Kidney (tissue), 14 donors: ENCODE data around the gene HOXB8. TPM values are rescaled to one million over a fixed set of nuclear protein-coding genes. Genes with fewer than 3 reads are reported as not detected.

Experiments
- DNase-seq, 5 donors: peaks; one replicate each; pipeline ENCODE4 v3.0.0-alpha.2; 2013 to 2020
- FAIRE-seq: peaks from 2 replicates; lab custom pipeline; 2012; peaks lifted over from hg19 to GRCh38; lab: Jason Lieb, UNC
- H3K27ac ChIP-seq, 2 donors: one replicate each; pipeline ENCODE4 v1.7.0; 2013; ENCODE audit warnings: low read depth in 2 of 2, low read length in 2 of 2, inconsistent platforms in 1 of 2
- H3K27me3 ChIP-seq: one replicate; pipeline ENCODE4 v1.7.1; 2013; ENCODE audit warnings: low read length, inconsistent platforms; ENCODE audit not compliant: control insufficient read depth, insufficient read depth
- H3K36me3 ChIP-seq, 3 donors: one replicate each; pipeline versions ENCODE4 v1.7.0 to v1.7.1; 2013; ENCODE audit warnings: low read length in 3 of 3, control low read depth in 1 of 3, inconsistent platforms in 1 of 3; ENCODE audit not compliant: insufficient read depth in 3 of 3, control insufficient read depth in 2 of 3
- H3K4me1 ChIP-seq, 3 donors: one replicate each; pipeline versions ENCODE4 v1.7.0 to v1.7.1; 2013; ENCODE audit warnings: low read length in 3 of 3, inconsistent platforms in 1 of 3, low read depth in 1 of 3; ENCODE audit not compliant: control insufficient read depth in 2 of 3, insufficient read depth in 2 of 3
- H3K4me3 ChIP-seq, 3 donors: one replicate each; pipeline versions ENCODE4 v1.7.0 to v1.8.1; 2013; ENCODE audit warnings: low read length in 3 of 3, control low read depth in 1 of 3, inconsistent platforms in 1 of 3
- H3K9ac ChIP-seq, 3 donors: one replicate each; pipeline versions ENCODE4 v1.7.0 to v1.7.1; 2013; ENCODE audit warnings: low read length in 3 of 3, control low read depth in 1 of 3, inconsistent platforms in 1 of 3
- H3K9me3 ChIP-seq, 3 donors: one replicate each; pipeline versions ENCODE4 v1.7.0 to v1.7.1; 2013; ENCODE audit warnings: low read length in 3 of 3, control low read depth in 1 of 3, inconsistent platforms in 1 of 3; ENCODE audit not compliant: control insufficient read depth in 2 of 3, insufficient read depth in 1 of 3
- intact Hi-C: fragments of 100-400 bp; cut with DNase I; formaldehyde crosslinking; loops from one replicate; pipeline ENCODE4 v1.11.1; 2022
- polyA plus RNA-seq: library from polyadenylated mRNA; stranded (reverse); fragments of 350-450 nt; fragmentation: Illumina TruSeq; extraction: RNeasy Lipid Tissue Mini Kit (QIAGEN cat#74804); gene quantifications from one replicate; pipeline ENCODE4 v1.2.3, GENCODE V29; 2014; ENCODE audit warnings: low read depth, low replicate concordance; ENCODE audit not compliant: insufficient read depth
- total RNA-seq: library from RNA; stranded (reverse); fragmentation: NEBNext Ultra II Directional; extraction: Animal tissue kit (Norgen Biotek cat#: 25700); gene quantifications from one replicate; pipeline ENCODE4 v1.2.1, GENCODE V29; 2021
- TF ChIP-seq, protein P1 (sequence below): IDR thresholded peaks from 3 replicates; pipeline ENCODE4 v1.5.1; 2012; ENCODE audit warnings: mild to moderate bottlenecking, moderate library complexity, borderline replicate concordance; ENCODE audit not compliant: insufficient read depth; ENCODE audit errors: extremely low read depth
- donor health status: control.
- donor health status: control.
- donor health status: control.
- donor health status: control.
- donor health status: control.
- donor health status: DM: yes; HTN: yes; CAD: no.
- donor health status: Normal renal cell carcinoma (clear cell type).

Gene HOXB8
- total and polyA plus RNA-seq, 2 donors from 2014 or later = 19.3 to 48.7 TPM

DNA sequence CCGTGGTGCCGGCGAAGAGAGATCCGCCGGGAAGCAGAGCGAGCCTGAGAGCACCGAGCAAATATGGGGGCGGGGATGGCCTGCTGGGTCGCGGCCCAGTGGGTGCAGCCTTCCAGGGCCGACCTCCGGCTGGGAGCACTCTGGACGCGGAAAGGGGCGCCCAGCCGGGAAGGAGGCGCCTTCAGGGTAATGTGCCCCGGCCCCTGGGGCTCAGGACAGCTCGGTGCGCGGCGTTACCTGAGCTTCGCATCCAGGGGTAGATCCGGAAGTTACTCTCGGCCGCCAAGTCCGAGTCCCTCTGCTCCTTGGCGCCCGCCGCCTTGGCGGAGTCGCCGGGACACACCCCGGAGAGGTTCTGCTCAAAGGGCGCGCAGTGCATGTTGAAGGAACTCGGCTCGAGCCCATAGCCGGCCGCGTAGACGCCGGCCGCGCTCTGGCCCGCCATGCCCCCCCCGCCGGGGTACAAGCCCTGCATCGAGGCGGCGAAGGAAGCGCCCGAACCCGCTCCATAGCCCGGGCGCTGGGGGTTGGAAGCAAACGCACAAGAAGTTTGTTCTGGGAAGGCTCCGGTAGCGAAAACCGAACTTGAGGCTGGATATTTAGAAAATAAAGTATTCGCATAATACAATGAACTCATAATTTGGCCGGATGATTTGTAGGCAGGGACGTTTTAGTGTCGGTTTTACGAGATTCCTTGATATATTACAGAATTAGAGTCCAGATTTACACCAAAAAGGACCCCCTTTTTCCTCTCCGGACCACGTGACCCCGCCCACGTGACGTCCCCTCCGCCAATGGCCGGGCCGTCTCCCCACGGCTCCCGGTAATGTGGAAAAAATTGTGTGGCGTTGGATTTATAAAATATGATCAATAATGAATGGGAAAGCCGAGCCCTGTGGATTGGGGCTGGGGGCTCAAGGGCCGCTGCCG lies 4.5 kb downstream of the HOXB8 start, which contains the start of gene HOXB7:
HOXB7 (minus strand) TSS at position 736 of the 930 bp plus-strand sequence; CDS start at position 637, 99 bp downstream.
- Histone ChIP-seq H3K9ac (peak within 1 kb of the TSS; percentile 83 to 98 (median 90)), H3K9me3 (peaks cover 0 to 3% (median 0%) of the 10 kb centered on the region in 3 donors), H3K27ac (peak within 1 kb of the TSS; percentile 97), H3K36me3 (no peaks in the 10 kb centered on the region), H3K27me3 (peaks cover 4% of the 10 kb centered on the region), H3K4me1 (peaks cover 3 to 12% (median 9%) of the 10 kb centered on the region in 3 donors), H3K4me3 (peak within 1 kb of the TSS; percentile 82 to 91 (median 85))
- intact Hi-C loops = no loop called here
- no peak for FAIRE-seq
- peak; percentile 87 to 94 (median 92) for DNase-seq
- TF ChIP-seq, protein P1, sequence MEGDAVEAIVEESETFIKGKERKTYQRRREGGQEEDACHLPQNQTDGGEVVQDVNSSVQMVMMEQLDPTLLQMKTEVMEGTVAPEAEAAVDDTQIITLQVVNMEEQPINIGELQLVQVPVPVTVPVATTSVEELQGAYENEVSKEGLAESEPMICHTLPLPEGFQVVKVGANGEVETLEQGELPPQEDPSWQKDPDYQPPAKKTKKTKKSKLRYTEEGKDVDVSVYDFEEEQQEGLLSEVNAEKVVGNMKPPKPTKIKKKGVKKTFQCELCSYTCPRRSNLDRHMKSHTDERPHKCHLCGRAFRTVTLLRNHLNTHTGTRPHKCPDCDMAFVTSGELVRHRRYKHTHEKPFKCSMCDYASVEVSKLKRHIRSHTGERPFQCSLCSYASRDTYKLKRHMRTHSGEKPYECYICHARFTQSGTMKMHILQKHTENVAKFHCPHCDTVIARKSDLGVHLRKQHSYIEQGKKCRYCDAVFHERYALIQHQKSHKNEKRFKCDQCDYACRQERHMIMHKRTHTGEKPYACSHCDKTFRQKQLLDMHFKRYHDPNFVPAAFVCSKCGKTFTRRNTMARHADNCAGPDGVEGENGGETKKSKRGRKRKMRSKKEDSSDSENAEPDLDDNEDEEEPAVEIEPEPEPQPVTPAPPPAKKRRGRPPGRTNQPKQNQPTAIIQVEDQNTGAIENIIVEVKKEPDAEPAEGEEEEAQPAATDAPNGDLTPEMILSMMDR = no peak

DNA sequence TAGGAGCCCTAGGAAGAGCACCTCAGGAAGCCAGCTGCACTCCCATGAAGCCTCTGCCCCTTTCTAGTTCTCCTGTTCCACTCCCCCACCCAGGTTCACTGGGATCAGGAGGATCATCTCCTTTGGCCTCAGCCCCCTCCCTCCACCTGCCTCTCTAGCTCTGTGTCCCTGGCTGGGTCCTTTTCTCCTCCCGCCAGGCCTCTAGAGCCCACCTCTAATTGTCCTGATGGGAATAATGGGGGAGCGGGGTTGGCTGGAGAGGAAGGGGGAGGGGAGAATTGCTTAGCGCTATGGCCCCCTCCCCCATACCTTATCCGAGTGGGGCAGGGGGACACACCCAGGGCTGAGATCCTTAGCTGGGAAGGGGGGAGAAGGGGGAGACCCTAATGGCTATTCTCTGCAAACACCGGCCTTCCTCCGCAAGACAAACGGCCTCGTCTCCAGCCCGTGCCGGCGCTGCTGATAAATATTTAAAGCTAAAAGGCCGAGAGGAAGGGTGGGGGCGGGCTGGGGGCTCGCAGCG lies 5.3 kb downstream of the HOXB8 start:
- Histone ChIP-seq H3K9me3 (peaks cover 0 to 3% (median 0%) of the 10 kb centered on the region in 3 donors), H3K27me3 (no peaks in the 10 kb centered on the region), H3K4me3 (peak overlapping the region; percentile 52 to 85 (median 82)), H3K9ac (peak overlapping the region; percentile 38 to 98 (median 90)), H3K36me3 (no peaks in the 10 kb centered on the region), H3K27ac (peak overlapping the region; percentile 97), H3K4me1 (peaks cover 3 to 12% (median 12%) of the 10 kb centered on the region in 3 donors)
- intact Hi-C loops = no loop called here
- TF ChIP-seq, protein P1 = no peak
- FAIRE-seq (no peak), DNase-seq (peak in 4 of 5 donors; percentile 80 to 86 (median 86))

DNA sequence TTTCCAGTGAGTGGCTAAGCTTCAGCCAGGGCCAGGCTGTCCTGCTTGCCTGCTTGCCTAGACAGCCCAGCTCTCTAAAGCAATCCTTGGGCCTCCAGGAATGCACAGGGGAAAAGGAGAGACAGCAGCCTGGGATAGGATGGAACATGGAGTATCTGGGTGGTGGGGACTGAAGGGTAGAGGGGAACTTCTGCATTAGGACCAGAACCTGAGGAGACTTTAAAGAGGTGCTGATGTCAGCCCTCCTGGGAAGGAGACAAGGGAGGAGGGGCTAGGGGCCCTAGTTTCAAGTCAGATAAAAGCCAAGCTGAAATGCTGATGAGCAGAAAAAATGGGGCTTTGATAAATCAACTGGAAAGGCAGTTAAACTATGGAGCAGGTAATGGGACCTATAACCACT lies 6.1 kb downstream of the HOXB8 start:
- H3K4me1 ChIP-seq = peaks cover 3 to 12% (median 12%) of the 10 kb centered on the region in 3 donors
- H3K27me3 ChIP-seq = no peaks in the 10 kb centered on the region
- H3K9ac ChIP-seq = peak overlapping the region; percentile 38 to 98 (median 82)
- peak overlapping the region; percentile 48 to 85 (median 52) for H3K4me3 ChIP-seq
- FAIRE-seq (no peak), DNase-seq (peak in 3 of 5 donors; percentile 68 to 87 (median 80))
- H3K9me3 ChIP-seq = peaks cover 0 to 3% (median 0%) of the 10 kb centered on the region in 3 donors
- intact Hi-C loops = no loop called here
- TF ChIP-seq, protein P1 = no peak
- H3K36me3 ChIP-seq = no peaks in the 10 kb centered on the region
- peak overlapping the region; percentile 97 for H3K27ac ChIP-seq
